Measurements from ENCODE around the gene KRTAP10-1. TPM values are rescaled to one million over a fixed set of nuclear protein-coding genes. Genes with fewer than 3 reads are reported as not detected.
A peak's percentile ranks its signal among the peaks of the same experiment; 100 is the strongest.

Gene KRTAP10-1
- total RNA-seq, 1 experiment from 2014 or later, result not detected

GRCh38 chr21:44514746-44515358, 25.1 kb downstream of the KRTAP10-1 start:
- H4K20me1 ChIP-seq (ENCODE audit: control insufficient read depth, insufficient read depth, insufficient read length), result no peaks in the 10 kb centered on the region
- H3K23ac ChIP-seq (ENCODE audit: insufficient read length, low read depth, low read length), result no peak overlapping the region
- no peak overlapping the region for H2BK5ac ChIP-seq (ENCODE audit: insufficient read length, low read length)
- no peak overlapping the region for H3K56ac ChIP-seq (ENCODE audit: insufficient read length, low read depth, low read length)
- H2BK12ac ChIP-seq (ENCODE audit: insufficient read length, low read depth, low read length), result no peak overlapping the region
- H3K4me2 ChIP-seq (ENCODE audit: insufficient read depth, insufficient read length, low read length), result no peak overlapping the region
- no peaks in the 10 kb centered on the region for H3K79me2 ChIP-seq (ENCODE audit: insufficient read depth, low read length)
- no peak overlapping the region for H2AK5ac ChIP-seq (ENCODE audit: insufficient read length, low read length)
- no peak overlapping the region for H2BK120ac ChIP-seq (ENCODE audit: low read depth, low read length, poor library complexity, severe bottlenecking)
- H3K27me3 ChIP-seq (ENCODE audit: insufficient read depth, low read length), result no peaks in the 10 kb centered on the region
- Mint-ChIP-seq H3K4me1 (peaks cover under 1 to 9% of the 10 kb centered on the region in 2 experiments; a peak in 3 of 4 replicates), H3K27me3 (ENCODE audit: low read depth) (peaks cover 10% of the 10 kb centered on the region), H3K36me3 (ENCODE audit: insufficient read depth in 1 of 3, low read depth in 3 of 3) (peaks cover 2 to 9% (median 4%) of the 10 kb centered on the region in 3 experiments; a peak in 4 of 7 replicates), H3K27ac (peak overlapping the region in 1 of 3 experiments; percentile 10; a peak in 1 of 7 replicates), H3K9me3 (no peaks in the 10 kb centered on the region), H3K4me3 (no peak overlapping the region)
- no peak overlapping the region for H4K91ac ChIP-seq (ENCODE audit: insufficient read length, low read depth, low read length)
- no peak for TF ChIP-seq CTCF (conservative IDR thresholded peaks at IDR 0.05)
- H3K9ac ChIP-seq (ENCODE audit: extremely low read depth, insufficient read length, low read length), result no peak overlapping the region
- H3K18ac ChIP-seq (ENCODE audit: insufficient read length, low read depth, low read length), result no peak overlapping the region
- no peaks in the 10 kb centered on the region for H3K4me1 ChIP-seq (ENCODE audit: insufficient read depth, low read length)
- no peaks in the 10 kb centered on the region for H3K23me2 ChIP-seq (ENCODE audit: insufficient read length, low read depth, low read length, poor library complexity, severe bottlenecking)
- no peak overlapping the region for H4K8ac ChIP-seq (replicated peaks; ENCODE audit: insufficient read length, low read depth, low read length)
- no peak overlapping the region for H2BK20ac ChIP-seq (ENCODE audit: low read depth, low read length, poor library complexity, severe bottlenecking)
- no peak overlapping the region for H3K27ac ChIP-seq (ENCODE audit: insufficient read length, low read depth, low read length)
- H3K14ac ChIP-seq (ENCODE audit: insufficient read depth, low read length), result no peak overlapping the region
- no peak overlapping the region for H3T11ph ChIP-seq (ENCODE audit: low read length)
- DNase-seq, result no peak
- H3K4ac ChIP-seq (ENCODE audit: low read depth, low read length), result no peak overlapping the region
- H3K9me3 ChIP-seq (ENCODE audit: control insufficient read depth, low read depth, low read length), result no peaks in the 10 kb centered on the region
- H4K5ac ChIP-seq (ENCODE audit: insufficient read length, low read depth, low read length), result no peak overlapping the region
- no peaks in the 10 kb centered on the region for H3K79me1 ChIP-seq (ENCODE audit: insufficient read depth, low read depth, low read length, poor library complexity, severe bottlenecking)
- no CpG with 5 or more reads among the region's 11 CpGs for WGBS (ENCODE audit: extremely low coverage, insufficient read length, low lambda C conversion rate)
- no peak overlapping the region for H2AFZ ChIP-seq (ENCODE audit: low read length)
- no peak overlapping the region for H2BK15ac ChIP-seq (ENCODE audit: low read depth, low read length)
